GM20000 (cell line): ENCODE data around the gene UBE3C.

ENCODE experiments used
- DNase-seq: peaks from one replicate; pipeline ENCODE4 v3.0.0; 2012; ENCODE audit warnings: low spot score
- CTCF ChIP-seq: IDR thresholded peaks from 2 replicates; pipeline ENCODE4 v1.5.1; 2012; ENCODE audit warnings: mild to moderate bottlenecking, control low read depth; ENCODE audit errors: extremely low read depth, missing control alignments

The UBE3C gene

GRCh38 chr7:157300369-157300825 lies 161.7 kb downstream of the UBE3C start:
- DNase-seq, result no peak
- TF ChIP-seq CTCF, result no peak

- no peak for TF ChIP-seq CTCF
- DNase-seq, result no peak
Measured at GRCh38 chr7:157301610-157302120, 162.9 kb downstream of the UBE3C start.

- no peak for DNase-seq
- TF ChIP-seq CTCF, result no peak
Measured at GRCh38 chr7:157306846-157307838, 168.4 kb downstream of the UBE3C start.

GRCh38 chr7:157309988-157310668 lies 171.4 kb downstream of the UBE3C start:
- DNase-seq, result no peak

GRCh38 chr7:157310676-157311185 lies 172.0 kb downstream of the UBE3C start:
- TF ChIP-seq CTCF, result no peak
- DNase-seq, result no peak

More at GRCh38 chr7:157309988-157310668, 171.4 kb downstream of the UBE3C start:
- TF ChIP-seq CTCF, result no peak

- TF ChIP-seq CTCF, result no peak
- no peak for DNase-seq
Measured at GRCh38 chr7:157312941-157313340, 174.2 kb downstream of the UBE3C start.
